Endodermal cell (in vitro differentiated cells): ENCODE results near the gene COMP. TPM values are rescaled to one million over a fixed set of nuclear protein-coding genes. Genes with fewer than 3 reads are reported as not detected.

Source experiments
- total RNA-seq, 2 donors: library from RNA; stranded (reverse); fragmentation: NEBNext Ultra II Directional in 1 of 2; extraction: Animal tissue kit (Norgen Biotek cat#: 25700) in 1 of 2; gene quantifications; 2 replicates in 1 of 2; 3 replicates in 1 of 2; pipeline ENCODE4 v1.2.1, GENCODE V29; 2021

The COMP gene
- total RNA-seq, 2 donors from 2014 or later: not detected

Other genes starting within 250 kb of the COMP start
- gene FKBP8, start 247.7 kb downstream of the COMP start, total RNA-seq: 100 to 1,000 TPM; 277 to 336 TPM
- gene KXD1, start 233.4 kb downstream of the COMP start, total RNA-seq: 100 to 1,000 TPM; 108 to 115 TPM
- 1,000 to 10,000 TPM; 1,143 to 1,222 TPM for gene UBA52, start 219.4 kb downstream of the COMP start, total RNA-seq
- 10 to 100 TPM; 76.9 to 83.9 TPM for gene REX1BD, start 202.5 kb downstream of the COMP start, total RNA-seq
- gene CRLF1, start 184.5 kb downstream of the COMP start, total RNA-seq: 10 to 100 TPM; 10.4 to 10.5 TPM
- gene TMEM59L, start 178.4 kb downstream of the COMP start, total RNA-seq: 1 to 10 TPM; 5.0 to 7.2 TPM
- 10 to 100 TPM in 1 of 2 donors, 1 to 10 TPM in 1; 9.4 to 11.2 TPM for gene KLHL26, start 154.3 kb downstream of the COMP start, total RNA-seq
- 10 to 100 TPM; 26.6 to 29.7 TPM for gene CRTC1, start 107.6 kb downstream of the COMP start, total RNA-seq
- 10 to 100 TPM; 82.1 to 87.3 TPM for gene UPF1, start 40.7 kb upstream of the COMP start, total RNA-seq
- gene CERS1, start 104.9 kb upstream of the COMP start, total RNA-seq: 10 to 100 TPM; 16.6 to 25.5 TPM
- gene COPE, start 128.1 kb upstream of the COMP start, total RNA-seq: 100 to 1,000 TPM; 226 to 241 TPM
- gene DDX49, start 128.4 kb upstream of the COMP start, total RNA-seq: 10 to 100 TPM; 30.4 to 37.9 TPM
- 10 to 100 TPM; 21.5 to 31.2 TPM for gene HOMER3, start 149.9 kb upstream of the COMP start, total RNA-seq
- 100 to 1,000 TPM; 121 to 157 TPM for gene SUGP2, start 242.2 kb upstream of the COMP start, total RNA-seq
- 10 to 100 TPM; 26.1 to 37.8 TPM for gene ARMC6, start 242.3 kb upstream of the COMP start, total RNA-seq